Renal pelvis (tissue), 4 donors: Measurements from ENCODE around the gene SLC2A8. TPM values are rescaled to one million over a fixed set of nuclear protein-coding genes. Genes with fewer than 3 reads are reported as not detected.

Experiments
- DNase-seq: peaks from one replicate; pipeline ENCODE4 v3.0.0-alpha.2; 2013
- polyA plus RNA-seq, 3 donors: library from polyadenylated mRNA; unstranded; fragments of 120-200 nt; gene quantifications; one replicate each; pipeline ENCODE4 v1.2.1, GENCODE V29; 2013; ENCODE audit not compliant: insufficient read length in 3 of 3

The SLC2A8 gene
- polyA plus RNA-seq, 3 donors: 21.9 to 28.0 (median 23.6) TPM

GRCh38 chr9:127424676-127424999 is 27.7 kb downstream of the SLC2A8 start:
- DNase-seq: no peak

- DNase-seq: no peak
Measured at GRCh38 chr9:127426756-127427155, 29.8 kb downstream of the SLC2A8 start.

- DNase-seq: no peak
Measured at GRCh38 chr9:127428348-127428747, 31.4 kb downstream of the SLC2A8 start.

GRCh38 chr9:127430415-127430814 is 33.4 kb downstream of the SLC2A8 start:
- no peak for DNase-seq

GRCh38 chr9:127437497-127438264 is 40.7 kb downstream of the SLC2A8 start:
- no peak for DNase-seq

- DNase-seq: no peak
Measured at GRCh38 chr9:127438394-127438793, 41.4 kb downstream of the SLC2A8 start.

GRCh38 chr9:127444283-127444920 is 47.4 kb downstream of the SLC2A8 start:
- DNase-seq: no peak

- no peak for DNase-seq
Measured at GRCh38 chr9:127444921-127445850, 48.2 kb downstream of the SLC2A8 start.

GRCh38 chr9:127445851-127446712 is 49.1 kb downstream of the SLC2A8 start:
- no peak for DNase-seq

GRCh38 chr9:127446713-127447415 is 49.9 kb downstream of the SLC2A8 start:
- no peak for DNase-seq

GRCh38 chr9:127447416-127448111 is 50.6 kb downstream of the SLC2A8 start:
- no peak for DNase-seq

GRCh38 chr9:127448112-127448805 is 51.3 kb downstream of the SLC2A8 start:
- no peak for DNase-seq

- no peak for DNase-seq
Measured at GRCh38 chr9:127449332-127449966, 52.5 kb downstream of the SLC2A8 start.

- peak; percentile 11 for DNase-seq
Measured at GRCh38 chr9:127450243-127450760, 53.3 kb downstream of the SLC2A8 start.

GRCh38 chr9:127450830-127451607 is 54.0 kb downstream of the SLC2A8 start, which contains the start of the genes LRSAM1 and RPL12:
LRSAM1 (plus strand) TSS chr9:127451510; CDS start chr9:127454528, 3,018 bp downstream.
RPL12 (minus strand) TSS chr9:127451406; CDS start chr9:127451317, 89 bp downstream.
- DNase-seq: peak; percentile 96

- DNase-seq: no peak
Measured at GRCh38 chr9:127451608-127451857, 54.6 kb downstream of the SLC2A8 start.

- peak; percentile 45 for DNase-seq
Measured at GRCh38 chr9:127451858-127452656, 55.1 kb downstream of the SLC2A8 start.
